Measurements from ENCODE around the gene WWTR1.

DNA sequence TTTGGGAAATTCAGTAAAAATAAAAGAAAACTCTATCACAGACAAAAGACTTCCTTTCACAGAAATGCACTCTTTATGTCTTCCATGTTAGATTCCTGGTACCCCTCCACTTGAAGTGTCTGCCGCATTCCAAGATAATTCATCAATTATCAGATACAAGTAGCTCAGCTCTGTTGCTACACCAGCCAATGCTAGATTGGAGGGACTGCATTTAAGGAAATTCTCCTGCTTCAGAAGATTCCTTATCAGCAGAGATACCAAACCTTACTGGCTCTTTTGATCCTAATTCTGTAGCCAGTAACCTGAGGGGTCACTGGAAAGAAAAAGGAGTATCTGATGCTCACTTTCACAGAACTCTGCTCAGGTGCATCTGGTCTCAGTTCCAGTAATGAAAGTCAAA is 119.5 kb downstream of the WWTR1 start:
- TF ChIP-seq POLR2A (IDR thresholded peaks at IDR 0.05; ENCODE audit: low read length): no peak
- no peak for TF ChIP-seq GATA1 (IDR thresholded peaks at IDR 0.05; ENCODE audit: low read depth, low read length)
